HK-2 (cell line): ENCODE measurements around the gene POU2F2.
"Not testable (repeated sequence)": the region's sequence is repeated elsewhere in the genome, so short reads cannot be mapped to it uniquely, and the experiment has no call there.

Source experiments
- DNase-seq: peaks from one replicate; pipeline ENCODE4 v3.0.0-alpha.2; 2018; ENCODE audit not compliant: unreplicated experiment

Gene POU2F2

DNA sequence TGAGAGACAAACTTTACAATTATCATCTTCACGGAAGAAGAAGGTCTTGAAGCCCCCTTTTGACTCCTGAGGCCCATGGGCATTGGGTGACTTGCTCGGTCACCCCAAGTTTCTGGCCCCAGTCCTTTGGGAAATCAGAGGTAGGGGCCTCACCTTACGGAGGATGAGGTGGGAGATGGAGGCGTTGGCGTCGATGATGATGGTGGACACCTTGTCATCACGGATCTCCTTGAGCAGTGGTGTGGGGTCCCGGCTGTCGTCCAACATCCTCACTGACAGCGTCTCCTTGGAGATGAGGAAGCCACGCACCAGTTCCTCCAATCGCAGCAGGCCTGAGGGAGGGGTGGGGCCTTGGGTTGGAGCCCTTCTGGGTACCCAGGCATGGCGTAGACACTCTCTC lies 73.0 kb downstream of the POU2F2 start:
- no peak for DNase-seq

DNA sequence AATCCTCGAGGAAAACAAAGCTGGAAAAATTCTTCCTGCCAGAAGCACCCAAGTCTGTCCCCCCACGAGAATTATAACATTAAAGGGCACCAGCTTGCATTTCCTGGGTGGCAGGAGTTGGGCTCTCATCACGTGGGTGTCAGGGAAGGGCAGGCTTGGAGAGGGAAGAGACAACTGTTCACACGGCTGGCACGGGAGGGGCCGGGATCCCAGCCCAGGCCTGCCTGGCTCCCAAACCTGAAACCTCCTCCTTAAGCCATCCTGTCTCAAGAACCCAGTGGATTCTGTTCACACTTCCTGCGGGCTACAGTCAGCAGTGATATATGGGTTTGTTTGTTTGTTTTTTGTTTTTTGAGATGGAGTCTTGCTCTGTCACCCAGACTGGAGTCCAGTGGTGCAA lies 74.4 kb downstream of the POU2F2 start:
- DNase-seq, result no peak

DNA sequence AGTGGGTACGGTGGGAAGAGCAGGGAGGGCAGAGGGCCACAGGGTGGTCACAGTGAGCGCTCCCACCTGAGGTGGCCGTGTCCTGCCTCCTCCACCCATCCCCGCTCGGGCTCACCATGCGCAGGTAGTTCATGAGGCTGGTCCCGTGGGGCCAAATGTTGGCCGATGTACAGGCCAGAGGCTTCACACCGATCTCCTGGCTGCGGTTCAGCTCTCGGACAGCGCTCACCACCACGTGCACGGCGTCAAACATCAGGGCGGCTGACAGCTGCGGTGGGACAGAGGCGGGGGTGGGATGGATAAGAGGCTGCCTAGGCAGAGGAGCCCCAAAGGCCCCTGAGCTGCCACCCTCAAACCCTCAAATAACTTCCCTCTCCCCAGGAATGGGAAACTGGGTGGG lies 78.0 kb downstream of the POU2F2 start:
- no peak for DNase-seq

DNA sequence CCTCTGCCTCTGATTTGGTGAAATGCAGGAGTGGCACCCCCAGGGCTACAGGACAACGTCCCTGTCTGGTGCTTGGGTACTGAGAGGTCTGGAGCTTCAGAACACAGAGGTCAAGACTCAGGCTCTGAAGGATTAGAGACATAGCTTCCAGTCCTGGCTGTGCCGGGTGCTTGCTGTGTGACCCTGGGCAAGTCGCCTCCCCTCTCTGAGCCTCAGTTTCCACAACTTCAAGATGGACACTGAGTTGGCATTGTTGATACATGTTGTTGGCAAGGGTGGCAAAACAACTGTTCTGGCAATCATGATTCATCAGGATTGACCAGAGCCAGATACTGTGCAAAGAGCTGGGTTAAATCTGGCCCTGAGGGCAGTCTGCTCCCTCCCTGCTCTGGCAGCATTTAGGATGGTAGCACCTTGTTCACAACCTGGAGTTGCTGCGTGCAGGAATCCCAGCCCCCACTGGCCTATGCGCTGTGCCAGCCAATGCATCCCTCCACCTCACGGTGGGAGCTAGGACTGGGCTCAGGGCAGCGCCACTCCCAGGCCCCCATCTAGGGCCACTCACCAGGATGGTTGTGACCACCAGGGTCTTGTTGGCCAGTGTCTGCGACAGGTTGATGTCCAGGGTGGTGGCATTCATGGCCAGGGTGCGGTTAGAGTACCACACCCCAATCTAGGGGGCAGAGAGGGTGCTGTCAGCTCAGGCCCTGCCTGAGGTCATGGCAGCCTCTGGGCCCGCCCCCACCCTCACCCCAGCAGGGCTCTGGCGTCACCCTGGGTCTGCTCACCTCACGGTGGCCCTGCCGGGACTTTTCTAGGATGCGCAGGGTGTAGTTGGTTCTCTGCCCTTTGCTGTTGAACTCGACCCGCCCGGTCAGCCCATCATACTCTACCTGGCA lies 79.0 kb downstream of the POU2F2 start:
- DNase-seq, result no peak

GRCh38 chr19:42052241-42052863 lies 79.9 kb downstream of the POU2F2 start:
- no peak for DNase-seq

DNA sequence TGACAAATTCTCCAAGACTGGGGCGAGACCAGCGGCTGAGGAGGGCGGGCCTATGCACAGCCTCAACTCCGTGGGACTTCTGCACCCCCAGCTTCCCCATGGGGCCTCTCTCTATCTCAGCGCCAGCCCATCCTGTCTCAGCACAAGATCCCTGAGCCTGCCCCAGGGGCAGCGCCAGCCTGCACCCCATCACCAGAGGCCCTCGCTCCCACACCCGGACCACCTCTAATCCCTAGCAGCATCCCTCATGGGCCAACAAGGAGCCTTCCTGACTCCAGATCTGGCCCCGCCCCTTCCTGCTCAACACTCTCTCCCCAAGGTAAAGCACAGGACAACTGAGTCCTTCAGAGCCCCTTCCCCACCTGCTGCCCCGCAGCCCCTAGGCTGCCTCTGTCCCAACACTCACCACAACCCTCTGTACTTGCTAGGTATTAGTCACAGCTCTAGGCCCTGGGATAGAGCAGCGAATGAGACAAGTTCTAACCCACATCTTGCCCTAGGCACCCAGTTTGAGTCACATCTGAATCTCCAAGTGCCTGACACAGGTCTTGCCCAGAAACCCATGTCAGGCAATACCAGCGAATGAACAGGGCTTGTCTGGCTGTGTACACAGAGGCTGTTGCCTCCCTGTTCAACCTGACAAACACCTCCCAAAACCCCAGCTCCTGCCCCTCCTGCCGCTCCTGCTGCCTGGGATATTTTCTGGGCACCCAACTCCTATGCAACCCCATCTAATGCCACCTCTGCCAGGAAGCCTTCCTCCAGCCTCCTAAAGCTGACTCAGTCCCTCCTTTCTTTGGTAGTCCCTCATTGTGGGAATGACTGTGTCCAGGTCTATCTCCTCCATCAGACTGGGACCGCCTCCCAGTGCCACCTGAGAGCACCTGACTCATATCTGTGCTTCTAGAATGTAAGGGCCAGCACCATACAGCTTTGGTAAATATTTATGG lies 80.8 kb downstream of the POU2F2 start:
- no peak for DNase-seq

- no peak for DNase-seq
Measured at GRCh38 chr19:42048992-42049391, 83.3 kb downstream of the POU2F2 start.

- no peak for DNase-seq
Measured at GRCh38 chr19:42045575-42045974, 86.7 kb downstream of the POU2F2 start.

GRCh38 chr19:42042455-42043170 lies 89.6 kb downstream of the POU2F2 start:
- no peak for DNase-seq

- not testable (repeated sequence) for DNase-seq
Measured at GRCh38 chr19:42040491-42040890, 91.8 kb downstream of the POU2F2 start.

GRCh38 chr19:42040031-42040430 lies 92.2 kb downstream of the POU2F2 start:
- no peak for DNase-seq

DNA sequence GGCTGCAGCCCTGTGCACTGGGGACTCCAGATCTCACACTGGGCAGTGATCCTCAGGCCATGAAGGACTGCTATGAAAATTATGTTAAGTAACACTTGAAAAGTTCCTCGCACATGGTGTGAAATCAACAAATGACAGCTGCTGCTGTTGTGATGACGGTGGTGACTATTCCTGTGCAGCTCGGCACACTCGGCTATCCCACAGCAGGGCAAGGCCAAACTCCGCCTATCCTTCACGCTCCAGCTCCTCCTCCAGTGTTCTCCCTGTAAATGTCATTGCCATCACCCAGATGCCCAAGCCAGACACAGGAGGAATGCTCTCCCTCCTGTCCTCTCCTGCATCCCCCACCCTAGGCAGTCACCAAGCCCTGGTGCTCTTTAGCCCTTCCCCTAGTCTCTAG lies 93.6 kb downstream of the POU2F2 start:
- DNase-seq, result no peak

DNA sequence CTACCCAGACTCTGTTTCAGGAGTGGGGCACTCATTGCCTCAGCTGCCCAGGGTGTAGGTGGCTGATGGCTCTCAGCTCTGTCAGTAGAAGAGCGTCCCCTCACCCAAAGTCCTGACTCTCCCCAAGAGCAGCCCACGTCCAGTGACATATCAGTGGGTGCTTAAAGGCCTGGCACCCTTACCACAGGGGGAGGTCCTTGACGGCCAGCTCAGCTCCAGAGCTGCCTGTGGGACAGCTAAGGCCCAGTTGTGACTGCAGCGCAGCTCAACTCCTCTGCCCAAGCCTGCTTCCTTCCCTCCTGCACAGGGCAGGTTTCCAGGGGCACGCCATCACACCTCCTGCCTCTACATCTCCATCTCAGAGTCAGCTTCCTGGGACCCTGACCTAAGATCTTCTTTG lies 94.6 kb downstream of the POU2F2 start:
- no peak for DNase-seq
